Endothelial cell of umbilical vein (primary cell): ENCODE data around the gene TEDC1. TPM values are rescaled to one million over a fixed set of nuclear protein-coding genes. Genes with fewer than 3 reads are reported as not detected.

Experiments used
- BruUV-seq: library from RNA; stranded (reverse); fragments of 400-500 nt; replicated peaks from 2 replicates; lab custom pipeline; 2021; lab: Mats Ljungman, UMichigan
- CTCF ChIA-PET: fragments of 300-600, 350-600 bp; sonication (Branson Sonifier 250); formaldehyde crosslinking; loops from one replicate; lab custom pipeline; 2021; ENCODE audit warnings: antibody characterized with exemption, inconsistent platforms; lab: Charles Lee
- POLR2A ChIA-PET: fragments of 300-600, 350-600 bp; sonication (Branson Sonifier 250); formaldehyde crosslinking; loops from one replicate; lab custom pipeline; 2021; ENCODE audit warnings: antibody characterized with exemption, inconsistent platforms; lab: Charles Lee
- DNase-seq: peaks from one replicate; pipeline ENCODE4 v3.0.0-alpha.2; 2011; ENCODE audit warnings: low read depth, low spot score
- FAIRE-seq: peaks from 2 replicates; lab custom pipeline; 2011; peaks lifted over from hg19 to GRCh38; lab: Jason Lieb, UNC
- H2AFZ ChIP-seq: 2 replicates; pipeline ENCODE4 v1.6.0; 2012; ENCODE audit warnings: low read depth, low read length, control low read depth, inconsistent platforms
- H3K27ac ChIP-seq: 2 replicates; pipeline ENCODE4 v1.5.1; 2011; ENCODE audit warnings: low read depth, mild to moderate bottlenecking, control low read depth, low read length, moderate library complexity; ENCODE audit not compliant: insufficient read depth
- H3K27me3 ChIP-seq, 2 experiments: 2 replicates each; pipeline versions ENCODE4 v1.6.0 to v1.6.1; 2011; ENCODE audit warnings: low read length in 2 of 2, mixed read lengths in 1 of 2; ENCODE audit not compliant: control insufficient read depth in 2 of 2, insufficient read depth in 2 of 2
- H3K36me3 ChIP-seq, 2 experiments: 2 replicates in 1 of 2; 3 replicates in 1 of 2; pipeline ENCODE4 v1.5.1; 2011; ENCODE audit warnings: low read length in 2 of 2, mild to moderate bottlenecking in 1 of 2, moderate library complexity in 1 of 2; ENCODE audit not compliant: control insufficient read depth in 2 of 2, insufficient read depth in 2 of 2; ENCODE audit errors: extremely low read depth in 1 of 2
- H3K4me1 ChIP-seq: 3 replicates; pipeline ENCODE4 v1.5.1; 2011; ENCODE audit warnings: mild to moderate bottlenecking, low read length; ENCODE audit not compliant: control insufficient read depth, insufficient read depth; ENCODE audit errors: extremely low read depth
- H3K4me2 ChIP-seq: 2 replicates; pipeline ENCODE4 v1.6.1; 2011; ENCODE audit warnings: low read length, control low read depth, mixed read lengths; ENCODE audit not compliant: insufficient read depth
- H3K4me3 ChIP-seq, 3 experiments: fragments of 200-600 bp in 1 of 3; sonication (generic), shearing (Covaris generic) in 1 of 3; replicated peaks in 1 of 3; 2 replicates each; pipeline ENCODE4 v1.5.1; 2011 to 2016; ENCODE audit warnings: control low read depth in 3 of 3, low read length in 3 of 3, mild to moderate bottlenecking in 2 of 3, inconsistent platforms in 1 of 3, low read depth in 1 of 3, moderate library complexity in 1 of 3; ENCODE audit not compliant: insufficient read depth in 1 of 3
- H3K79me2 ChIP-seq: 2 replicates; pipeline ENCODE4 v1.6.0; 2012; ENCODE audit warnings: low read length, inconsistent platforms; ENCODE audit not compliant: control insufficient read depth, insufficient read depth
- H3K9ac ChIP-seq: replicated peaks from 2 replicates; pipeline ENCODE3; 2011; ENCODE audit warnings: low read length, control low read depth; ENCODE audit not compliant: insufficient read depth; ENCODE audit errors: extremely low read depth
- H3K9me1 ChIP-seq: replicated peaks from 3 replicates; pipeline ENCODE4 v1.6.0; 2011; ENCODE audit warnings: mild to moderate bottlenecking, low read length; ENCODE audit not compliant: control insufficient read depth, insufficient read depth; ENCODE audit errors: extremely low read depth
- H3K9me3 ChIP-seq: replicated peaks from 2 replicates; pipeline ENCODE4 v1.5.1; 2012; ENCODE audit warnings: low read length, inconsistent platforms; ENCODE audit not compliant: control insufficient read depth, insufficient read depth
- H4K20me1 ChIP-seq: replicated peaks from 2 replicates; pipeline ENCODE3; 2011; ENCODE audit warnings: mild to moderate bottlenecking, low read length; ENCODE audit not compliant: control insufficient read depth, insufficient read depth; ENCODE audit errors: extremely low read depth
- CTCF ChIP-seq, 2 donors: IDR thresholded peaks; 1 replicate in 1 of 2; 2 replicates in 1 of 2; pipeline ENCODE4 v1.5.1; 2011; ENCODE audit warnings: low read length in 2 of 2, mild to moderate bottlenecking in 2 of 2, moderate library complexity in 2 of 2, control low read depth in 1 of 2, inconsistent platforms in 1 of 2, low read depth in 1 of 2; ENCODE audit not compliant: insufficient read depth in 1 of 2; ENCODE audit errors: extremely low read depth in 1 of 2
- EZH2 ChIP-seq: IDR thresholded peaks from 2 replicates; pipeline ENCODE4 v1.6.1; 2012; ENCODE audit warnings: borderline replicate concordance, low read depth, mild to moderate bottlenecking, moderate library complexity, low read length, inconsistent platforms; ENCODE audit not compliant: severe bottlenecking
- FOS ChIP-seq: IDR thresholded peaks from 2 replicates; pipeline ENCODE4 v1.6.1; 2011; ENCODE audit warnings: mild to moderate bottlenecking, low read length, moderate library complexity, borderline replicate concordance; ENCODE audit not compliant: insufficient read depth
- GATA2 ChIP-seq: IDR thresholded peaks from 2 replicates; pipeline ENCODE4 v1.7.0; 2011; ENCODE audit warnings: low read depth, mild to moderate bottlenecking, moderate library complexity, mixed read lengths, low read length; ENCODE audit not compliant: insufficient read length, insufficient read depth
- JUN ChIP-seq: IDR thresholded peaks from 2 replicates; pipeline ENCODE4 v1.6.1; 2011; ENCODE audit warnings: borderline replicate concordance, low read depth; ENCODE audit not compliant: insufficient read length, insufficient read depth
- MAX ChIP-seq: IDR thresholded peaks from 2 replicates; pipeline ENCODE4 v1.6.1; 2011; ENCODE audit not compliant: insufficient read depth, insufficient read length
- MYC ChIP-seq: IDR thresholded peaks from one replicate; pipeline ENCODE4 v1.6.1; 2011; ENCODE audit warnings: mild to moderate bottlenecking, low read depth, low read length
- POLR2A ChIP-seq: IDR thresholded peaks from 2 replicates; pipeline ENCODE4 v1.6.1; 2012; ENCODE audit warnings: low read depth, mild to moderate bottlenecking, control low read depth, low read length
- POLR2AphosphoS5 ChIP-seq: IDR thresholded peaks from 2 replicates; pipeline ENCODE4 v1.6.1; 2012; ENCODE audit warnings: low read depth, mild to moderate bottlenecking, control low read depth, low read length, moderate library complexity; ENCODE audit not compliant: insufficient read depth
- dilution Hi-C: fragments of 300-500 bp; cut with MboI; formaldehyde crosslinking; loops from one replicate; pipeline ENCODE4 v1.15.0; 2019; ENCODE audit warnings: low sequenced_read_pairs; ENCODE audit not compliant: extremely low pct_ligation_motif_present
- intact Hi-C: fragments of 100-400 bp; cut with micrococcal nuclease; formaldehyde crosslinking; loops from one replicate; pipeline ENCODE4 v1.10.0; 2022
- polyA plus RNA-seq, 4 experiments: library from polyadenylated mRNA; depleted of rRNA in 3 of 4; stranded (reverse) in 3 of 4; unstranded in 1 of 4; fragments of >200 nt; gene quantifications; 2 replicates each; pipeline versions ENCODE4 v1.2.1 to v1.2.3, GENCODE V29; 2011 to 2012; ENCODE audit warnings: missing spikeins in 1 of 4
- total RNA-seq: library from RNA; stranded (reverse); gene quantifications from 2 replicates; pipeline ENCODE4 v1.2.3, GENCODE V29; 2021

The TEDC1 gene
- total and polyA plus RNA-seq, 2 donors (not counting 3 experiments of a cell fraction or from before 2014, with no cell fraction given), result 16.5 to 25.3 TPM

GRCh38 chr14:105447651-105448640 is 43.1 kb upstream of the TEDC1 start:
- Histone ChIP-seq H3K4me3 (no peak overlapping the region), H4K20me1 (no peaks in the 10 kb centered on the region), H3K27ac (peak overlapping the region; percentile 3), H3K9me3 (no peaks in the 10 kb centered on the region), H3K36me3 (peaks cover 3 to 24% of the 10 kb centered on the region in 2 experiments), H2AFZ (no peak overlapping the region), H3K4me1 (no peaks in the 10 kb centered on the region), H3K4me2 (no peak overlapping the region), H3K27me3 (no peaks in the 10 kb centered on the region), H3K9me1 (no peaks in the 10 kb centered on the region), H3K79me2 (peaks cover 6% of the 10 kb centered on the region), H3K9ac (peak overlapping the region; percentile 22)
- no TSS peak for BruUV-seq
- FAIRE-seq (no peak), DNase-seq (no peak)
- TF ChIP-seq POLR2AphosphoS5 (no peak), MYC (no peak), CTCF (IDR thresholded peaks at IDR 0.05; ENCODE audit: extremely low read depth in 1 of 2, insufficient read depth in 1 of 2, low read depth in 1 of 2, low read length in 2 of 2) (no peak), POLR2A (no peak), MAX (no peak), GATA2 (no peak), EZH2 (no peak), JUN (no peak), FOS (no peak)
- ChIA-PET CTCF (interaction anchor here (0.6 to 1.9 kb wide), 20 partner anchors 10 to 131 kb away, joined by 3 to 31 read pairs (median 4); partner anchors contain the start of gene CRIP1), POLR2A (no interaction called here)
- intact Hi-C loops, result loop anchor here (1.0 kb wide), 4 partner anchors 33 to 80 kb away; no protein-coding TSS in a partner anchor
- dilution Hi-C loops, result no loop called here
